HFF-Myc (cell line): ENCODE measurements around the gene FGA.

Experiments used
- DNase-seq: peaks from one replicate; pipeline ENCODE4 v3.0.0-alpha.2; 2011; ENCODE audit warnings: low read depth; ENCODE audit errors: extremely low read depth
- H3K4me3 ChIP-seq: replicated peaks from 2 replicates; pipeline ENCODE4 v1.5.1; 2011; ENCODE audit warnings: low read depth, mild to moderate bottlenecking, control low read depth, low read length
- CTCF ChIP-seq: IDR thresholded peaks from 2 replicates; pipeline ENCODE4 v1.5.1; 2012; ENCODE audit warnings: mild to moderate bottlenecking, low read depth, low read length, control low read depth; ENCODE audit errors: missing control alignments

FGA gene

DNA sequence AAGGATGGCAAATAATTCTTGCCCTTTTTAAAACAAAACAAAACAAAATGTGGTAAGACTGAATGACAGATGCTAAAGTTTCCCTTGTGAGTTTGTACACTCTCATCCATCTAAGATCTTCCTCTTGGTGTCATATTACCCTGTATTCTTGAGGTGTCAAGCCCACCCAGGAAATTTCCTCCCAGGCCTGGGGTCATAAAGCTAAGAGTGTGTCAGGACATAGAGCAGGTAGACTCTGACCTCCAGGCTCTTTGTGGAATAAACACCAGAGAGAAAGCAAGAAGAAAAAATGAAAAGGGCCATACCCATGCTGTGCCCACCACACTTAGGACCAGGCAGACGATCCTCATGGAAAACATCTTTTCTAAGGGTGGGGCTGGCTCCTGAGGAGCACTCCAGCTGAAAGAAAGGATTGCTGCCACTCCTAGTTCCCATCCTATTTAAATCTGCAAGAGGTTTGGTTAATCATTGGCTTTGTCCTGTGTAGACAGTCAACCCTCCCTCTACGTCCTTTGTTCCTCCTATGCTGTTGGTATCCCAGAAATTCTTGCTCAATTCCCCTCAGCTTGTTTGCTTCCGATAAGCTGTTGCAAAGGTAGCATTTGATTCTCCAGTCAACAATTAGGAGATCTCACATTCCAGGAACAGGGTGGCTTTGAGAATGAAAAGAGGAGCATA, at the start of gene FGA:
TSS of gene FGA (minus strand) at position 414 of the 678 bp plus-strand sequence. CDS start at position 359, 55 bp downstream.
- no peak for TF ChIP-seq CTCF
- no peak within 1 kb of the TSS for H3K4me3 ChIP-seq
- DNase-seq: no peak

- TF ChIP-seq CTCF: no peak
- DNase-seq: no peak
- H3K4me3 ChIP-seq: no peak overlapping the region
Observed at GRCh38 chr4:154634058-154634457, 43.5 kb upstream of the FGA start.

DNA sequence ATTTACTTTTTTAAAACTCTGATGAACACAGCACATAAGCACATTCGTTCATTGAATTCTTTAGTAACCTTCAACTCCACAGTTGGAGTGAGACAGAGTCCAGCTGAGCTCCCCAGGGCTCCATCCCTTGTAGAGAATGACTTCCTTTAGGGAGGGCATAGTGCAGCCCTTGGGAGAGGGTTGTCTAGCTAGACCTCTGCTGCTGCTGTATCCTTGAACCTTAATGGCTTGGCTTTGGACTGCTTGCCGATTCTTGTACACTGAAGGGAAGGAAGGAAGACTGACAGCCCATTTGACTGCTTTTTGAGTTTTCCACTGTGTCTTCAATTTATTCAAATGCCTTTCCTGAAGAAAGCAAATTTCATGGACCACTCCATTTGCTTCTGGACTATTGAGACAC, 41.3 kb upstream of the FGA start:
- H3K4me3 ChIP-seq: no peak overlapping the region
- no peak for TF ChIP-seq CTCF
- DNase-seq: no peak

DNA sequence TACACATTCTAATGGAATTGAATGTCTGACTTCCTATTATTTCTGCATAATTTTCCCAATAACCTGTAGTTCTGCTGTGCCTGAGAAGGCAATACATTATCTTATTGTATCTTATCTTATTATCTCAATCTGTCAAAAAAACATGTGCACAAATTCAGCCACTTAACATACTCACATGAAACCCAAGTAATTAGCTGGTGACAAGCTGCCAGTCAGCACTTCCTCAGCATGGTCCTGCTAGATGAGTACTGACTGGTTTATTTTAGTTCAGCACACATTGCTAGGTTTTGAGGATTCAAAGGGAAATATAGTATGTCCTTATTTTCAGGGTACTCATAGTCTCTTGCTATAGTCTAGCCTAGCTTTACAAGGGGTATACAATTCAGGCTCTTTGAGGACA, 39.8 kb upstream of the FGA start:
- TF ChIP-seq CTCF: no peak
- no peak overlapping the region for H3K4me3 ChIP-seq
- DNase-seq: no peak

- peak; percentile 64 for TF ChIP-seq CTCF
- DNase-seq: no peak
- no peak overlapping the region for H3K4me3 ChIP-seq
Observed at GRCh38 chr4:154626793-154627484, 36.4 kb upstream of the FGA start.

- no peak for DNase-seq
- no peak overlapping the region for H3K4me3 ChIP-seq
- no peak for TF ChIP-seq CTCF
Observed at GRCh38 chr4:154625971-154626370, 35.4 kb upstream of the FGA start.
